DND-41 (cell line): Measurements from ENCODE around the gene DMKN.

ENCODE experiments used
- ATAC-seq: fragments of 200-7000 bp; cut with Tn5 transposase; 3 replicates; pipeline ENCODE4 v1.9.1; 2021; ENCODE audit warnings: low read depth; ENCODE audit not compliant: insufficient read depth
- DNase-seq: peaks from one replicate; pipeline ENCODE4 v3.0.0-alpha.2; 2020
- H2AFZ ChIP-seq: 2 replicates; pipeline ENCODE4 v1.6.0; 2012; ENCODE audit warnings: low read depth, low read length
- H3K27ac ChIP-seq: 2 replicates; pipeline ENCODE4 v1.5.1; 2012; ENCODE audit warnings: low read length, inconsistent platforms
- H3K27me3 ChIP-seq: fragments of 200-600 bp; sonication (generic); 2 replicates; pipeline ENCODE4 v1.6.0; 2012; ENCODE audit warnings: low read length, mild to moderate bottlenecking, inconsistent platforms; ENCODE audit not compliant: insufficient read depth, poor library complexity
- H3K36me3 ChIP-seq: 2 replicates; pipeline ENCODE4 v1.5.1; 2012; ENCODE audit warnings: low read length, inconsistent platforms; ENCODE audit not compliant: insufficient read depth
- H3K4me1 ChIP-seq: 2 replicates; pipeline ENCODE4 v1.5.1; 2012; ENCODE audit warnings: mild to moderate bottlenecking, low read length; ENCODE audit not compliant: insufficient read depth
- H3K4me2 ChIP-seq: 2 replicates; pipeline ENCODE4 v1.6.0; 2012; ENCODE audit warnings: mild to moderate bottlenecking, moderate library complexity, low read length, inconsistent platforms; ENCODE audit not compliant: insufficient read depth
- H3K4me3 ChIP-seq, 2 experiments: fragments of 200-600 bp in 1 of 2; shearing (Covaris generic) in 1 of 2; 2 replicates each; pipeline ENCODE4 v1.5.1; 2012 to 2016; ENCODE audit warnings: inconsistent platforms in 2 of 2, low read length in 2 of 2, mild to moderate bottlenecking in 2 of 2, low read depth in 1 of 2, moderate library complexity in 1 of 2
- H3K79me2 ChIP-seq: 2 replicates; pipeline ENCODE4 v1.6.0; 2012; ENCODE audit warnings: low read length, inconsistent platforms; ENCODE audit not compliant: insufficient read depth
- H3K9ac ChIP-seq: 2 replicates; pipeline ENCODE4 v1.6.0; 2012; ENCODE audit warnings: low read depth, mild to moderate bottlenecking, inconsistent platforms, low read length, moderate library complexity
- H3K9me3 ChIP-seq: 2 replicates; pipeline ENCODE4 v1.5.1; 2012; ENCODE audit warnings: low read length, moderate library complexity, mild to moderate bottlenecking, inconsistent platforms; ENCODE audit not compliant: insufficient read depth, severe bottlenecking
- H4K20me1 ChIP-seq: 2 replicates; pipeline ENCODE4 v1.6.0; 2012; ENCODE audit warnings: low read length; ENCODE audit not compliant: insufficient read depth
- EZH2 ChIP-seq: IDR thresholded peaks from 3 replicates; pipeline ENCODE4 v1.6.1; 2012; ENCODE audit warnings: borderline replicate concordance, low read depth, mild to moderate bottlenecking, moderate library complexity, low read length, inconsistent platforms; ENCODE audit not compliant: severe bottlenecking
- TF ChIP-seq, protein P1 (sequence below): IDR thresholded peaks from 2 replicates; pipeline ENCODE4 v1.5.1; 2012; ENCODE audit warnings: borderline replicate concordance, low read length, moderate library complexity, mild to moderate bottlenecking; ENCODE audit not compliant: poor library complexity, severe bottlenecking; ENCODE audit errors: extremely low read depth

Gene DMKN

DNA sequence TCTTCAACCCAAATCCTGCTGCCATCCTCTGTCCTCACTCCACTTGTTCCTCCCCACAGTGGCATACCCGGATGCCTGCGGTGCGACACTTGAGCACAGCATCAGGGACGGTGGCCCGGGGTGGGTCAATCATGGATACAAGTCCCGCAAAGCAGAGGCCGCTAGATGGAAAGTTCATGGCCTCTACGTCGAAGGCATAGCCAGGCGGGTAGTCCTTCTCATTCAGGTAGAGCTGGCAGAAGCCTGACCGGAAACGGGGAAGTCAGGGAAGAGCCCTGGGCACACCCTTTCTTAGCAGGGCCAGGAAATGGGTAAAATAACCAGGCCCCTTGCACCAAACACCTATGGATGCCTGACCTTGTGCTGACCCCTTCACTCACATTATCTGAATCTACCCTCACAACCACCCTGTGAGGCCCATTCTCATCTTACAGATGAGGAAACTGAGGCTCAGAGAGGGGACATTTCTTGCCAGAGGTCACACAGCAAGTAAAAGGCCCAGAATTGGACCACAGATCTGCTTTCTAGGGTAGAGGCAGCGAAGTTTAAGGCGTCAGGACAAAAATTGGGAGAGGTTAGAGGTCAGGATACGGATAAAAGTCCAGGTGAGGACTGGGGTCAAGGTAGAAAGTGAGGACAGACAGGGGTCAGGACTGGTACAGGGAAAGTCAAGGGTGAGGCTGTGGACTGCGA, 43.5 kb upstream of the DMKN start:
- H4K20me1 ChIP-seq: 0 out of 2 replicates have a peak, but pooled peaks cover 5% of the 10 kb centered on the region
- H3K9ac ChIP-seq: no peak overlapping the region
- TF ChIP-seq, protein P1, sequence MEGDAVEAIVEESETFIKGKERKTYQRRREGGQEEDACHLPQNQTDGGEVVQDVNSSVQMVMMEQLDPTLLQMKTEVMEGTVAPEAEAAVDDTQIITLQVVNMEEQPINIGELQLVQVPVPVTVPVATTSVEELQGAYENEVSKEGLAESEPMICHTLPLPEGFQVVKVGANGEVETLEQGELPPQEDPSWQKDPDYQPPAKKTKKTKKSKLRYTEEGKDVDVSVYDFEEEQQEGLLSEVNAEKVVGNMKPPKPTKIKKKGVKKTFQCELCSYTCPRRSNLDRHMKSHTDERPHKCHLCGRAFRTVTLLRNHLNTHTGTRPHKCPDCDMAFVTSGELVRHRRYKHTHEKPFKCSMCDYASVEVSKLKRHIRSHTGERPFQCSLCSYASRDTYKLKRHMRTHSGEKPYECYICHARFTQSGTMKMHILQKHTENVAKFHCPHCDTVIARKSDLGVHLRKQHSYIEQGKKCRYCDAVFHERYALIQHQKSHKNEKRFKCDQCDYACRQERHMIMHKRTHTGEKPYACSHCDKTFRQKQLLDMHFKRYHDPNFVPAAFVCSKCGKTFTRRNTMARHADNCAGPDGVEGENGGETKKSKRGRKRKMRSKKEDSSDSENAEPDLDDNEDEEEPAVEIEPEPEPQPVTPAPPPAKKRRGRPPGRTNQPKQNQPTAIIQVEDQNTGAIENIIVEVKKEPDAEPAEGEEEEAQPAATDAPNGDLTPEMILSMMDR: no peak
- TF ChIP-seq EZH2: no peak
- H3K36me3 ChIP-seq: no peaks in the 10 kb centered on the region
- H2AFZ ChIP-seq: no peak overlapping the region
- H3K27me3 ChIP-seq: no peaks in the 10 kb centered on the region
- H3K79me2 ChIP-seq: no peaks in the 10 kb centered on the region
- H3K9me3 ChIP-seq: no peaks in the 10 kb centered on the region
- no peaks in the 10 kb centered on the region for H3K4me1 ChIP-seq
- no peak overlapping the region for H3K27ac ChIP-seq
- no peak overlapping the region for H3K4me2 ChIP-seq
- ATAC-seq (no peak), DNase-seq (no peak)
- H3K4me3 ChIP-seq: no peak overlapping the region

DNA sequence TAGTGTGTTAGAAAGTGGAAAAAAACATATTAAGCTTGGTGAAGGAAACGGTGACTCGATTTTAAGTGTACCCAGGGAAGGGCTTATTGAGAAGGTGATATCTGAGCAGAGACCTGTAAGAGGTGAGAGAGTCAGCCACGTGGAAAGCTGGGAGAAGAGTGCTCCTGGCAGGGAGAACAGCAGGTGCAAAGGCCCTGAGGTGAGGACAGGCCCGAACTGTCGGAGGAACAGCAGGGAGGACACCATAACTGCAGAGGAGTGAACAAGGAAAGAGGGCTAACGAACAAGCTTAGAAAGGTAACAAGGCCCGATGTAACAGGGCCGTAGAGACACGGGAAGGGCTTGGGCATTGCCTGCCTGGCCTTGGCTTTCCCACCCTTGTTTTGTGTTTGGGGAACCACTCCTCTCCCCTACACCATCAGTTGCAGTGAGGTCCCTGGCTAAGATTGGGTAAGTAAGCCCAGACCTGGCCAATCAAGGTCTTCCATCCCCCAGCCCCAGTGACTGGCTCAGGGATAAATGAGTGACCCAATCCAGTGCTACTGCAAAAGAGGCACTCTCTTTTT, 42.7 kb upstream of the DMKN start:
- no peak overlapping the region for H3K4me3 ChIP-seq
- no peak overlapping the region for H3K27ac ChIP-seq
- no peak overlapping the region for H3K4me2 ChIP-seq
- H3K27me3 ChIP-seq: no peaks in the 10 kb centered on the region
- ATAC-seq: no peak
- H3K4me1 ChIP-seq: no peaks in the 10 kb centered on the region
- no peaks in the 10 kb centered on the region for H3K9me3 ChIP-seq
- no peak overlapping the region for H3K9ac ChIP-seq
- H4K20me1 ChIP-seq: 0 out of 2 replicates have a peak, but pooled peaks cover 5% of the 10 kb centered on the region
- H2AFZ ChIP-seq: no peak overlapping the region
- no peaks in the 10 kb centered on the region for H3K36me3 ChIP-seq
- no peak for DNase-seq
- no peaks in the 10 kb centered on the region for H3K79me2 ChIP-seq
- TF ChIP-seq, protein P1: no peak
- TF ChIP-seq EZH2: no peak

DNA sequence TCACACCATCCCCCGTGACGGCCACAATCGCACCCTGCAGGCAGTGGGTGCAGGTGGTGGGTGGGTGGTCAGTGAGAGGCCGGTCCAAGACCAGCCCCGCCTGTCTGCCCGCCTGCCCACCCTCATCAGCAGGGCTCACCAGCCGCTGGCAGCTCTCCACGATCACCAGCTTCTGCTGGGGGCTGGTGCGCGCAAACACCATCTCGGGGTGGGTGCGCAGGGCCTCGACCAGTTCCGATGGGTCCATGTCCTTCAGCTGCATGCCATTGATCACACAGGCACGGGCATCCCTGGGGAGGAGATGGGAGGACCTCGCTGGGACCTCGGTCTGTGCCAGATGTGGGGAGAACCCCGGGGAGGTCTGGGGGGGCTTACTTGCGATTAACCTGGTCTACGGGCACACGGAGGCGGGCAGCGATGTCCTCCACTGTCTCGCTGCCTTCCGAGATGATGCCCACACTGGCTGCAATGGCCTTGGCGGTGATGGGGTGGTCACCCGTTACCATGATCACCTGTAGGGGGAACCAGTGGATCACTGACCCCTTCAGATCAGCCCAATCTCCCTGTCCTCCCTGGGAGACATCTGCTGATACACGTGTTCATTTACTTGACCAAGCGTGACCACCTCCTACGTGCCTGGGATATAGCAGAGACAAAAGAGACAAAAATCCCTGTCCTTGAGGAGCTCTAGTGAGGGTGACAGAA, 42.0 kb upstream of the DMKN start:
- no peak overlapping the region for H2AFZ ChIP-seq
- no peak for ATAC-seq

More for the DNA sequence above, 42.0 kb upstream of the DMKN start:
- Histone ChIP-seq H3K79me2 (no peaks in the 10 kb centered on the region), H3K4me3 (no peak overlapping the region), H3K27me3 (no peaks in the 10 kb centered on the region), H3K4me2 (no peak overlapping the region), H3K36me3 (no peaks in the 10 kb centered on the region), H3K9ac (no peak overlapping the region), H3K9me3 (no peaks in the 10 kb centered on the region), H4K20me1 (0 out of 2 replicates have a peak, but pooled peaks cover 5% of the 10 kb centered on the region), H3K27ac (no peak overlapping the region), H3K4me1 (no peaks in the 10 kb centered on the region)
- no peak for DNase-seq
- no peak for TF ChIP-seq EZH2
- TF ChIP-seq, protein P1: peak; percentile 53
